Activated CD8-positive, alpha-beta memory T cell treated with anti-CD3 and anti-CD28 coated beads, Interleukin-2, amount 50 U/mL, for 1 hour (primary cell): Measurements from ENCODE around the gene RAB20.
"Not testable (repeated sequence)": the region's sequence is repeated elsewhere in the genome, so short reads cannot be mapped to it uniquely, and the experiment has no call there.

Source experiments
- DNase-seq: peaks from one replicate; pipeline ENCODE4 v3.0.0-alpha.2; 2020; ENCODE audit errors: extremely low read depth

Gene RAB20

GRCh38 chr13:110561344-110562035 is at the start of gene RAB20:
RAB20 (minus strand) TSS chr13:110561722; CDS start chr13:110561519, 203 bp downstream.
- DNase-seq = no peak

- DNase-seq = no peak
Observed at GRCh38 chr13:110610955-110611595, 49.6 kb upstream of the RAB20 start.

DNA sequence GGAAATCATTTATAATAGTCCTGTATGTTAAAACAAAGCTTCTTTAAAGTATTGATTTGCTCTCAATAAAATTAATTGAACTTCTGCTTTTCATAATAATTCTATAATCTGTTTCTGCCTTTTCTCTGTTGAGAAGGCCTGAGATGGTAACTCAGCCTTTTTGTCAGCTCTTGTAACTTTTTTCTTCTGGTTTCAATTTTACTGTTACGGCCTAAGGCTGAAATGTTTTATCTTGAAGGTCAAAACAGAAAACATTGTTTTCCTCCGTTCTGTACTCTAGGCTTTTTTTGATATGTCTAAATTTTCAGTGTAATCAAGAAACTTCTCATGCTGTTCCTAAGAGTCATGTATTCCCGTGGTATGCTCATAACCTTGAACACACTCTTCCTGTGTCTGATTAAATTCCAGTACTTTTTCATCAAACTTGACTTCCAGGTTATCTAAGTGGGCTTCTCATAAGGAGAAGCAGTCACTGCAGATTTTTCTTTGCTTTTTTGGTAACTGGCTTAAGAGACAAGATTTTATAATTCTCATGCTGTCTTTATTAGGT is 46.2 kb upstream of the RAB20 start:
- no peak for DNase-seq

DNA sequence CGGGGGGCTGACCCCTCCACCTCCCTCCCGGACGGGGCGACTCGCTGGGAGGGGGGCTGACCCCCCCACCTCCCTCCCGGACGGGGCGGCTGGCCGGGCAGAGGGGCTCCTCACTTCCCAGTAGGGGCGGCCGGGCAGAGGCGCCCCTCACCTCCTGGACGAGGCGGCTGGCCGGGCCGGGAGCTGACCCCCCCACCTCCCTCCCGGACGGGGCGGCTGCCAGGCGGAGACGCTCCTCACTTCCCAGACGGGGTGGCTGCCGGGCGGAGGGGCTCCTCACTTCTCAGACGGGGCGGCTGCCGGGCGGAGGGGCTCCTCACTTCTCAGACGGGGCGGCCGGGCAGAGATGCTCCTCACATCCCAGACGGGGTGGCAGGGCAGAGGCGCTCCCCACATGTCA is 44.8 kb upstream of the RAB20 start:
- DNase-seq = not testable (repeated sequence)

- DNase-seq = no peak
Observed at GRCh38 chr13:110605132-110605531, 43.6 kb upstream of the RAB20 start.

DNA sequence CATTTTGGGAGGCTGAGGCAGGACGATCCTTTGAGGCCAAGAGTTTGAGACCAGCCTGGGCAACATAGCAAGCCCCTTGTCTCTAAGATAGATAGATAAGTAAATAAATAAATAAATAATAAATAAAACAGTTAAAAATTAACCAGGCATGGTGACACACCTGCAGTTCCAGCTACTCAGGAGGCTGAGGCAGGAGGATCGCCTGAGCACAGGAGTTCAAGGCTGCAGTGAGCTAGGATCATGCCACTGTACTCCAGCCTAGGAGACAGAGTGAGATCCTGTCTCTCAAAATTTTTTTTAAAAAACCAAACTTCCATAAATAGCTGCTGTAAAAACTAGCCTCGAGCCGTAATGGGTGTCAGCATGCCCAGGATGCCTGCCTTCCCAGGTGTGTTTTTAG is 39.5 kb upstream of the RAB20 start:
- no peak for DNase-seq

DNA sequence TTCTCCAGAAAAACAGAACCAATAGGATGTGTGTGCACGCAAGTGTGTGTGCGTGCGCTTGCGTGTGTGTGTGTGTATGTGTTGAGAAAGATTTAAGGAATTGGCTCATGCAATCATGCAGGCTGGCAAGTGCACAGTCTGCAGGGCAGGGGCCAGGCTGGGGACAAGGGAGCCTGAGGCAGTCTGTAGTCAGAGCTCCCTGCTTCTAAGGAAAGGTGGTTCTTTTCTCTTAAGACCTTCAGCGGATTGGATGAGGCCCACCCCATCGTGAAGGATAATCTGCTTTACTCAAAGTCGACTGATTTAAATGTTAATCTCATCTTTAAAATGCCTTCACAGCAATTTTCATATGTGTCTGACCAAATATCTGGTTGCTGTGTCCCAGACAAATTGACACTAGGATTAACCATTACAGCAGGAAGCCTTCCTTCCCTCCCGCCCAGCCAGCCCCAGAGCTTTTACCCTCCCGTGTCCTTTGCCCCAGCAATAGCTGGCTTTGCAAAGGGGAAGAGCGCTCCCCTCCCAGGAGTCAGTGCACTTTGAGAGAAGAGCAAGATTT is 38.8 kb upstream of the RAB20 start:
- DNase-seq = no peak

DNA sequence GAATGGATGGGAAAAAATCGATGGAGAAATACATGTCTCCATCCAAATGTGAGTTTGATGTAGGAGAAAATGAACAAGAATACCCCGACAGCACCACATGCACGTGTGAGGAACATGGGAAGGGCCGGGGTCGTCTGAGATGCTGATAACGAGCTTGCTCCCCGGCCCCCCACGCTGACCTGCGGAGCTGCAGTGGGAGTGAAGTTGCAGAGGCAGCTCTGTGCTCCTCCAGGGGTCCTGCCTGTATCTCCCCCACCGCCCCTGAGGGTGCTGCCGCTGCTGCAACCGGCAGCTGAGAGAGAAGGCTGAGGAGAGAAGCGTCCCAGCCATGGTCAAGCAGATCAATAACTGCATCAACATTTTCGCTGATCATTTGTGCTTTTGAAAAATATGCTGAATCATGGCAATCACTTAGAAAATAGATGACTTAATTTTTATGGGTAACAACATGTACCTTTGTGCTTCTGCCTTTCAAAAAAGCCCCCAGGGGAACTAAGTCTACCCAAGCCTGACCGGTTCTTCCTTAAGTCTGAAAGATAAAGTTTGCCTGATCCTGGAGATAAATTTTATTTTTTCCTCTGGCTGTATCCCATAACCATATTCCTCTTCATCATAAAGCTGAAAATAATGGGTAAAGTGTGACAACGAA is 35.6 kb upstream of the RAB20 start:
- DNase-seq = no peak

- no peak for DNase-seq
Observed at GRCh38 chr13:110593430-110594130, 32.1 kb upstream of the RAB20 start.

GRCh38 chr13:110592665-110593064 is 31.1 kb upstream of the RAB20 start:
- no peak for DNase-seq

DNA sequence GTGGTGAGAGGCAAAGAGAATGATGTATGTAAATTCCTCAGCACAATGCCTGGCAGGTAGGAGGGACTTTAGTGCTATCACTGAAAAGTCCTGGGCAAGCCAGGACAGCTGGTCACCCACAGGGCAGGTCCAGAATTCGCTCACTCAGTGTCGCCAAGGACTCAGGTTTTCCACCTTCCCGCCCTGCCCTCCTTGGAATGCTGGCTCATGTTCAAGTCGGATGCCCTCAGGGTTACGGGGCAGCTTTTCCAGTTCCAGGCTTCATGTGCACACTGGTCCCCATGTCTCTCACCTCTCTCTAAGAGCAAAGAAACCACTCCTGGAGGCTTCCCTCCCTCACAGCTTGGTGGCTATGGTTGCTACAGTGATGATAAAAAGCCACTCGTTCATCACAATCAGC is 29.1 kb upstream of the RAB20 start:
- DNase-seq = no peak

GRCh38 chr13:110589793-110590390 is 28.4 kb upstream of the RAB20 start:
- no peak for DNase-seq

DNA sequence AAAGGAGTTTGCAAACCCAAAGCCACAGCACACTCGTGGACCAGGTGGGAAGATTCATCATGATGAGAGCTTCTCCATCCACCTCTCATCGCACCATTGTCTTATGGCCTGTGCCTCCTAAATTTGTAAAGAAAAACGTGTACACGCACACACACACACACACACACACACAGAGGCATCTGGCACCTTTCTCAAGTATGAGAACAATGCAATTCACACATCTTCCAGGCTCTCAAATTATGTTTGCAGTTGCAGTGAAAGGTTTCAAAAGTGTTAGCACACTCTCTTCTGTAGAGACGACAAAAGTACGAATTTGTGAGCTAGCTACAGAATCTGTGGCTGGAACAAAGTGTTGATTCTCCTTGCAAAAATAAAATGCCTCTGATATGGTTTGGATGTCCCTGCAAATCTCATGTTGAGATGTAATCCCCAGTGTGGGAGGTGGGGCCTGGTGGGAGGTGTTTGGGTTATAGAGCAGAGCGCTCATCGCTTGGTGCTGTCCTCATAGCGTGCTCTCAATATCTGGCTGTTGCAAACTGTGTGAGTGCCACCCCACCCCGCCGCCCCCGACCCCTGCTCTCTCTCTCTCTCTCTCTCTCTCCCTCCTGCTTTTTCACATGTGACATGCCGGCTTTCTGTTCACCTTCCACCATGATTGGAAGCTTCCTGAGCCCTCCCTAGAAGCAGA is 21.8 kb upstream of the RAB20 start:
- DNase-seq = no peak

GRCh38 chr13:110582421-110582954 is 21.0 kb upstream of the RAB20 start:
- DNase-seq = no peak

DNA sequence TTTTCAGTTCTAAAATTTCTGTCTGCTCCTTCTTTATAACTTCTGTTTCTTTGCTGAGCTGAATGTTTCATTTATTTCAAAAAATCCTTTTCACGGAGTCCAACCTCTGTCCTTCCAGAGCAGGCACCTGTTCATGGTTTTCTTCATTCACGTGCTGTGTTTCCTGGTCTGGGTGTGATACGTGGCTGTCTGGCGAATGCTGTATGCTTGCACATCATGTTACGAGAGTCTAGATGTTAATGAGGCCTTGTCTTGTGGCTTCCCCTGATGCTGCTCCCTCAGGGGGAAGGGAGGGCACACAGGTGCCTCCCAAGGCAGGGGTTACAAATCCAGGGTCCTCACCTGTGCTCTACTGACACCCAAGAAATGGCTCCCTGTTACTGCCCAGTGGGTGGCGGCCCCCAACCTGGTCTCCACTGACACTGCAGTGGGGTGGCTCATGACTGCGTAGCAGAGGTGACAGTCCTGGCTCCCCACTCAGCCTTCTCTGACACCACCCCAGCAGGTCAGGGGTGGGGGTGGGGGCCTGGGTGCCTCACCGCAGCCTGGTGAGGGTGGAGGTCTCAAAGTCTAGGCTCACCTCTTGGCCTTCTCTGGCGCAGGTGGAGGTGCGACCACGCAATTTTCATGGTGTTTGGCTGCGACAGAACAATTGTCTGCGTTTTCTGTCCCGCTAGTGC is 20.1 kb upstream of the RAB20 start:
- DNase-seq = no peak

DNA sequence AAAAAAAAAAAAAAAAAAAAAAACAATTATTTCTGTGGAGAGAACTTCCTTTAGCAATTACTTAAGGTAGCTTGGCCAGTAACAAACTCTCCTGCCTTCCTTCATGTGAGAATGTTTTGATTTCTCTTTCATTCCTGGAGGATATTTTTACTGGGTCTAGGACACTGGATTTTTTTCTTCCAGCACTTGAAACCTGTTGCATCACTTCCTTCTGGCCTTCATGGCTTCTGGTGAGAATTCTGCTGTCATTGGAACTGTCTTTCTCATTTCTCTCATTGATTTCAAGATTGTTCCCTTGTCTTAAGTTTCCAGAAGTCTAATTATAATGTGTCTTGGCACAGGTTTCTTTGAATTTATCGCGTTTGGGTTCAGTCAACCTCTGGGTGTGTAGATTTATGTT is 19.3 kb upstream of the RAB20 start:
- no peak for DNase-seq

GRCh38 chr13:110578363-110578762 is 16.8 kb upstream of the RAB20 start:
- DNase-seq = no peak

- DNase-seq = no peak
Observed at GRCh38 chr13:110576736-110577476, 15.4 kb upstream of the RAB20 start.

DNA sequence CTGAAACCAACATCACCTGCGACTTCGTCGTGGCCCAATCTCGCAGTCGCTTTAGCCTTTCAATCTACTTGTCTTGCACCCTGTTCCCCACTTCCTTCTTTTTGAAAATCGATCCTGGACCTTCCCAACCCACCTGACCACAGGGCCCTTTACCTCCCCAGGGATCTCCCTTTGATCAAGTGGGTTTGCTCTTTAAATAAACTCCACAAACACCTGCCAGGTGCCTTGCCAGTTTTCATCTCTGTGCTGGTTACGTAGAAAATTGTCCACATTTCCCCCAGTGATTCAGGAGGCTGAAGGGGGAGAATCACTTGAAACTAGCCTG is 14.5 kb upstream of the RAB20 start:
- DNase-seq = no peak
